Fibroblast of lung (primary cell): ENCODE results near the gene TMEM120A.

Experiments used
- EZH2 ChIP-seq: IDR thresholded peaks from 2 replicates; pipeline ENCODE4 v1.5.1; 2012; ENCODE audit warnings: low read length, control low read depth, mild to moderate bottlenecking; ENCODE audit errors: missing control alignments
- TF ChIP-seq, protein P1 (sequence below), 2 donors: IDR thresholded peaks in 1 of 2; conservative IDR thresholded peaks in 1 of 2; 1 replicate in 1 of 2; 2 replicates in 1 of 2; pipeline ENCODE4 v1.5.1; 2011 to 2012; ENCODE audit warnings: low read length in 2 of 2, control low read depth in 1 of 2, inconsistent platforms in 1 of 2, low read depth in 1 of 2, mild to moderate bottlenecking in 1 of 2

DNA sequence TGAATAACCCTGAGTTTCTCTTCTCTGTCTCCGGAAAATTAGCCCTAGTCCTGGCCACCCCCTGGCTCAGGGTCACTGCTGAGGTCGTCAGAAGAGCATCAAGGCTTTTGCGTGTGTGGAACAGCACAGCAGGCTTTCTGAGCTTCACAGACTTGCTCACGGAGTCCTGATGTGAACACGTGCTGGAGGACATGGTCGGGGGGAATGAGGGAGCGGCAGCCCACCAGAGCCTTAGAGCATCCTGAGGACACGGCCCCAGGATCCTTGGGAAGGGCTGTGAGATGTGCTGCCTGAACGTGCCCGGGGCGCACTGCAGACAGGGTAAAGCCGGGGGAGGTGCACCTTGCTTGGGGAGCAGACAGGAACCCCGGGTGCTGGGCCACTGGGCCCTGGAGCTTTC lies 28.8 kb downstream of the TMEM120A start:
- TF ChIP-seq, protein P1, sequence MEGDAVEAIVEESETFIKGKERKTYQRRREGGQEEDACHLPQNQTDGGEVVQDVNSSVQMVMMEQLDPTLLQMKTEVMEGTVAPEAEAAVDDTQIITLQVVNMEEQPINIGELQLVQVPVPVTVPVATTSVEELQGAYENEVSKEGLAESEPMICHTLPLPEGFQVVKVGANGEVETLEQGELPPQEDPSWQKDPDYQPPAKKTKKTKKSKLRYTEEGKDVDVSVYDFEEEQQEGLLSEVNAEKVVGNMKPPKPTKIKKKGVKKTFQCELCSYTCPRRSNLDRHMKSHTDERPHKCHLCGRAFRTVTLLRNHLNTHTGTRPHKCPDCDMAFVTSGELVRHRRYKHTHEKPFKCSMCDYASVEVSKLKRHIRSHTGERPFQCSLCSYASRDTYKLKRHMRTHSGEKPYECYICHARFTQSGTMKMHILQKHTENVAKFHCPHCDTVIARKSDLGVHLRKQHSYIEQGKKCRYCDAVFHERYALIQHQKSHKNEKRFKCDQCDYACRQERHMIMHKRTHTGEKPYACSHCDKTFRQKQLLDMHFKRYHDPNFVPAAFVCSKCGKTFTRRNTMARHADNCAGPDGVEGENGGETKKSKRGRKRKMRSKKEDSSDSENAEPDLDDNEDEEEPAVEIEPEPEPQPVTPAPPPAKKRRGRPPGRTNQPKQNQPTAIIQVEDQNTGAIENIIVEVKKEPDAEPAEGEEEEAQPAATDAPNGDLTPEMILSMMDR (conservative IDR thresholded peaks at IDR 0.05 in 1 of 2, IDR thresholded peaks at IDR 0.05 in 1 of 2; ENCODE audit: low read depth in 1 of 2, low read length in 2 of 2) = no peak
- no peak for TF ChIP-seq EZH2
